Vagina (tissue), 2 donors: Measurements from ENCODE around the gene S1PR5.

Experiments
- CTCF ChIP-seq, 3 experiments: fragments of 450-650 bp in 2 of 3; fragments of 200-600 bp in 1 of 3; sonication (generic) in 1 of 3; IDR thresholded peaks; one replicate each; pipeline ENCODE4 v1.5.1; 2017 to 2019; ENCODE audit warnings: antibody characterized with exemption in 3 of 3, mild to moderate bottlenecking in 2 of 3, moderate library complexity in 2 of 3
- POLR2A ChIP-seq, 2 donors: fragments of 450-650 bp; IDR thresholded peaks; one replicate each; pipeline ENCODE4 v1.6.1; 2017; ENCODE audit warnings: antibody characterized with exemption in 2 of 2, mild to moderate bottlenecking in 2 of 2, moderate library complexity in 2 of 2
- POLR2AphosphoS5 ChIP-seq, 2 donors: sonication (generic); formaldehyde crosslinking; IDR thresholded peaks; one replicate each; pipeline ENCODE4 v1.9.0; 2017; ENCODE audit warnings: antibody characterized with exemption in 2 of 2, mild to moderate bottlenecking in 2 of 2, low read depth in 1 of 2; ENCODE audit not compliant: insufficient read depth in 1 of 2

- TF ChIP-seq POLR2A (IDR thresholded peaks at IDR 0.05): no peak
- TF ChIP-seq CTCF (IDR thresholded peaks at IDR 0.05): no peak
- no peak for TF ChIP-seq POLR2AphosphoS5 (IDR thresholded peaks at IDR 0.05; ENCODE audit: insufficient read depth in 1 of 2, low read depth in 1 of 2)
Observed at GRCh38 chr19:10516671-10517286, 468 bp downstream of the S1PR5 start.
